Measurements from ENCODE around the gene KCNF1.

GRCh38 chr2:10922307-10923007, 10.7 kb downstream of the KCNF1 start:
- no peak for TF ChIP-seq CTCF (IDR thresholded peaks at IDR 0.05)
- no peak for TF ChIP-seq POLR2A (IDR thresholded peaks at IDR 0.05)
